Activated T-helper 9 cell treated with anti-CD3 and anti-CD28 coated beads, Interleukin-2, amount 50 U/mL, for 16 hours (primary cell): ENCODE data around the gene IGFL2.
"Not testable (repeated sequence)": the region's sequence is repeated elsewhere in the genome, so short reads cannot be mapped to it uniquely, and the experiment has no call there.

Experiments
- DNase-seq: peaks from one replicate; pipeline ENCODE4 v3.0.0-alpha.2; 2020; ENCODE audit warnings: low read depth

IGFL2 gene

DNA sequence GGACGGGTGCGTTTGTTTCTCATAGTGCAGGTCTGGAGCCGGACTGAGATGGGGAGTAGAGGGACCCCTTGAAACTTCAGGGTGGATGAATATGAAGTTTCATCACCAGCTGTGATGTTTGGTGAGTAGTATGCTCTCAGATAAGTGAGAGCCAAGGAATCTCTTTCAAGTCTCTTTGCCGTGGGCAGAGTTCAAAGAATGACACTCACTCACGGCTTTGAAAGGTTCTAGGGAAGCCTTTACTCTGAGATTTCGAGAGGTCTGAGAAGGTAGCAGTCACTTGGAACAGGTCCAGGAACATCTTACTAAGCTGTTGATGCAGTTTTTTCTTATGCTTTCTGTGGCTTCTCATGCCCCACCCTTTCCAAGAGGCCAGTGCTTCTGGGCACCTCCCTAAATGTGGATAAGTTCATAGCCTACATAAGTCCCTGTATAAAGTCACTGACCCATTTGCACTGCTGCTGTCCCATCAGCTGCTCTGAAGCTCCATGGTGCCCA, at the start of gene IGFL2:
Gene IGFL2, plus strand, starts transcription at position 448 of the 498 bp plus-strand sequence. Its CDS starts 41 bp downstream, at position 489.
- DNase-seq = no peak

DNA sequence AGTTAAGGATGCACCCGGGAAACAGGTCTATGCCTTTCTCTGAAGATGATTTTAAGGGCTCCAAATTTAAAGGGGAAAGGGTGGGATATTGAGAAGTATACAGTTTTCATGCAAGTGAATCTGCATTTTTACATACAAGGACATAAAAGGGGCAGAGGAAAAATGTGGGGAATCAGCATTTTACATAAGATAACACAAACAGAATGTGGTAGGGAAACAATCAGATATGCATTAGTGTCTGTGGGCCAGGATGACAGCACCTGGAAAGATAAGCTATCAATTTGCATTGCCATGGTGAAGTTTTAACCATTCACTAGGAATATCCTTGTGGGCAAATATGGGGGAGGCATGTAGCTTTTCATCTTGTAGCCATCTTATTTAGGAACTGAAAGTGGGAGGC, 47.7 kb upstream of the IGFL2 start:
- DNase-seq = no peak

DNA sequence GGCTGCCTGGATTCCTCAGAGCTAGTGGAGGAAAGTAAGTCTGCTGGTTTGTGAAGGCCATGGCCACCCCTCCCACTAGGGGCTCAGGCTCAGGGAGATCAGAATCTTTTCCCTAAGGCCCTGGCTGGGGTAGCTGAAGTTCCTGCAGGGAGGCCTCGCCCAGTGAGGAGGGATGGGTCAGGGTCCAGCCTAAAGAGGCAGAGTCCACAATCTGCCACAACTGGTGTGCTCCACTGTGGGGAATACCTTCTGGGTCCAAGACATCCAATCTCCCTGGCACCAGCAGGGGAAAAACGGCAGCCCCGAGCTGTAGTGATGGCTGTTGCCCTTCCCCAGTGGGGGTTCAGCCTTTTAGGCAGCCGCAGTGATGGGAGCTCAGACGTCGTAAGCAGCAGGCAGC, 46.7 kb upstream of the IGFL2 start:
- DNase-seq = no peak

DNA sequence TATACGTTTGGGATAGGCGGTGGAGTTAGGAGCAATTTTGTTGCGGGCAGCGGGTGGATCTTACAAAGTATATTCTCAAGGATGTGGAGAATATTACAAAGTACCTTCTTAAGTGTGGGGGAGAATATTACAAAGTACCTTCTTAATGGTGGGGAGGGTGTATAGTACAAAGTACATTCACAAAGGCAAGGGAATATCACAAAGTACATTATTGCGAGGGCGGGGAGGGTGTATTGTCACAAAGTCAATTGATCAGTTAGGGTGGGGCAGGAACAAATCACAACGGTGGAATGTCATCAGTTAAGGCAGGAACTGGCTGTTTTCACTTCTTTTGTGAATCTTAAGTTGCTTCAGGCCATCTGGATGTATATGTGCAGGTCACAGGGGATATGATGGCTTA, 45.7 kb upstream of the IGFL2 start:
- DNase-seq = not testable (repeated sequence)

GRCh38 chr19:46107371-46107770, 40.7 kb upstream of the IGFL2 start:
- DNase-seq = no peak

DNA sequence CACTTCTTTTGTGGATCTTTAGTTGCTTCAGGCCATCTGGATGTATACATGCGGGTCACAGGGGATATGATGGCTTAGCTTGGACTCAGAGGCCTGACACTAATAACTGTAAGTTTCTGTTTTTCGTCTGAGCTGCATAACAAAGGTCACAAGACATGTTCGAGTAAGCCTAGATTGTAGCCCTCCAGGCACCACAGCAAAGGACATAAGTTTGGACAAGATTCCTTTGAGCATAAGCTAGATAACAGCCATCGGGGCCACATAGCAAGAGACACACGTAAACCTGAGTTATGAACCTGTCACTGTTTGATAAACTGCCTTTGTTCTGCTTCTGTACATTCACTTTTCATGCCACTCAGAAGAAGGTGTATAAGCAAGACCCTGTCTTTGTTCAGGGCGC, 38.2 kb upstream of the IGFL2 start:
- DNase-seq = no peak

- no peak for DNase-seq
Observed at GRCh38 chr19:46111376-46111775, 36.7 kb upstream of the IGFL2 start.

DNA sequence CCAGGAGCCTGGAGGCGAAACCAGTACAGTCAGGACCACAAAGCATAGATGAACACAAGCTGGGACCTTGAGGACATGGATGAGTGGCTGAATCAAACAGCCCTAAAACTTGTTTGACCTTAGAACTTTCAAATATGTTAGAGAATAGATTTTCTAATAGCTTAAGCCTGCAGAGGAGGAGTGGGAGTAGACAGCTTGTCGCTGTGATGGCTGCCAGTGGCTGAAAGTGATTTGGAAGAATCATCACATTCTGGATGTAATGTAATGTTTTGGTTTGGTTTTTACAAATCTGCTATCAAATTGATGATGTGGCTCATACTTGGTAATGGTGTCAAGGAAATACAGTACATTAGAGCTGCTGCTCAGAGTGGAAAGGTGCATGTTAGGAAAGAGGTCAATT, 35.5 kb upstream of the IGFL2 start:
- DNase-seq = no peak

- DNase-seq = no peak
Observed at GRCh38 chr19:46113726-46114125, 34.3 kb upstream of the IGFL2 start.

DNA sequence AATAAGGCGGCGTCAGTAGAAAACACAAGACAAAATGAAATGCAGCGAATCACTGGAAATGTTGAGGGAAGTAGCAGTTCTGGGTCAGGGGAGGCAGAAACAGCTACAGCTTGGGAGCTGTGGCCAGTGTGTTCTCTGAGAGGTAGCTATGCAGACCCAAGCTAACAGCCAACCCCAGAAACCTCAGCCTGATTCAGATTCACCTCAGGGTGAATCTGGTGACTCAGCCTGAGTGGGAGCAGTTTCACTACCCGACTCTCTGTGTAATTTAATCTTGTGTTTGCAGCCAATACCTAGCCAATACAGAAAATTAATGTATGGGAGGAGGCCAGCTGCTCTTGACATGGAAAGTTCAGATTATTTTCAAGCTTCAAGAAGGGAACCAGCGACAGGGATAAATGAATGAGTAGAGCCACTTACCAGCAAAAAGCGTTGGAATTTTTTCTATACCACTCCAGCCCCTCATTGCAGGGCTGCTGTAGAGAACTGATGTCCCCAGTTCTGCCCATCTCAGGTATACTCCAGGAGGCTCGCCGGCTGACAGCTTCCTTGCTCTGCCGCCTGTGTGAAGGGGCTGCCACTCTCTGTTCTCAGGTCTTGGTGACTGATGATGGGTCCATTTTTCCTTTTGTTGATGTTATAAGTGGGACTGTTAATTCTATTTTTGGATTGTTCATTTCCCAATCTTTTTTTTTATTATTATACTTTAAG, 32.5 kb upstream of the IGFL2 start:
- DNase-seq = no peak

- no peak for DNase-seq
Observed at GRCh38 chr19:46116121-46116520, 31.9 kb upstream of the IGFL2 start.

- DNase-seq = no peak
Observed at GRCh38 chr19:46118136-46118535, 29.9 kb upstream of the IGFL2 start.

DNA sequence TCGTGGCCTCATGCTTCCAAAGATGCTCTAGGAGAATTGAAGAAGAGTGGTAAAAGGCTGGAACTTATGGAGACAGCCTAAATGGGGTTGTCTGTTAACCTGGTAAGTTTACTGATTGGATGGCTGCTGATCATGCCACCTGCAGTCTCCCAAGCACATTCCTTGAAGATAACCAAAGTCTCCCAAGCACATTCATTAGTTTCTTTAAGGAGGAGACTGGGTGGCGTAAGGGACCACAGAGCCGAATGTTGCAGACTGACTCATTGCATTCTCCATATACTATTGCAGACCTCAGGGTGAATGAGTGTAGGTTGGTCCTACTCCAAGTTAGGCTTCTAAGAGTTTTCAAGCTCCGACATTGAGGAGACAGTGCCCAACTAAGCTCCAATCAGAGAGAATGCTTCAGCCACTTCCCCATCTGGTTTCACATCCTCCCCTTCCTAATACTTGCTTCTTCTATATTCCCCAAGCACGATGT, 23.4 kb upstream of the IGFL2 start, which contains the start of gene IGFL3:
Gene IGFL3, minus strand, starts transcription at position 51 of the 478 bp plus-strand sequence. Its CDS starts 39 bp downstream, at position 12.
- DNase-seq = no peak

GRCh38 chr19:46125447-46125846, 22.6 kb upstream of the IGFL2 start:
- DNase-seq = no peak

- DNase-seq = no peak
Observed at GRCh38 chr19:46126086-46126580, 21.9 kb upstream of the IGFL2 start.

GRCh38 chr19:46131485-46132143, 16.4 kb upstream of the IGFL2 start:
- DNase-seq = no peak

GRCh38 chr19:46132508-46133100, 15.4 kb upstream of the IGFL2 start:
- DNase-seq = no peak

DNA sequence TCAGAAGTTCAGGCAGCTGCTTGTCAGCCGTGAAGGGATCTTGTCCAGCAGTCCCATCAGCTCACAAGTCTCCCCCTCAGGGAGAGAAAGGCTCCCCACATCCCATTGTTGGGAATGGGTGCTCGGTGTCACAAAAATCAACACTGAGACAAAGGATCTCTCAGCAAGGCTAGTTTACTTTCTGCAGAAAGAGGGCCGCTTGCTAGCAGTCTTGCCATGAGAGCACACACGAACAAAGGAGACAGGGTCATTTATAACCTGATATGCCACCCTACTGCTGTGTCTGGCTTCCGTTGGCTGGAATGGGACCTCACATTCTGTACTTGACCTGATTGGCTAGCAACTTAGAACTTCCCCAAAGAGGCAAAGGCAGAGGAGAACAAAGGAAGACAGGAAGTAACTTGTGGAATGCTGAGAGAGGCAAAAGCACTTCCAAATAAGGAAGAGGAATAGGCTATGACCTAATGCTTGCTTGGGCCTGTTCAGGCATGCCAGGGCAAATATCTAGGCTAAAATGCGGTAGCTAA, 14.9 kb upstream of the IGFL2 start:
- DNase-seq = no peak

GRCh38 chr19:46133777-46134241, 14.2 kb upstream of the IGFL2 start:
- no peak for DNase-seq

GRCh38 chr19:46134527-46134926, 13.5 kb upstream of the IGFL2 start:
- DNase-seq = no peak

DNA sequence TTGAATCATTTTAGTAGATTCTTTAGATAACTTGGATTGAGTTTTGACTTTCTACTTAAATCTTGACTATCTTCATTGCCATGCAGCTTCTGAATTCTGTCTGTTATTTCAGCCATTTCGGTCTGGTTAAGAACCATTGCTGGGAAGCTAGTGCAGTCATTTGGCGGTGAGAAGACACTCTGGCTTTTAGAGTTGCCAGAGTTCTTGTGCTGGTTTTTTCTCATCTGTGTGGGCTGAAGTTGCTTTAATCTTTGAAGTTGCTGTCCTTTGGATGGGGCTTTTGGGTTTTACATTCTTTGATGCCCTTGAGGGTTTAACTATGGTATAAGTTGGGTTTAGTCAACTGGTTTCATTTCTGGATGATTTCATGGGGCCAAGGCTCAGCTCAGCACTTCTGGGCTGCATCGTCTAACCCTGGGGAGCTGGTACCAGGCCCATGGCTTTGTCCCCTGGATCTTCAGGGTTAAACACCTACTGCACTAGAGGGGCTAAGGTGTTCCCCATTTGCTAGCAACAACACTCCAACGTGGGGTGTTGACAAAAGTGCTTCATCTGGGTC, 10.0 kb upstream of the IGFL2 start:
- no peak for DNase-seq

- no peak for DNase-seq
Observed at GRCh38 chr19:46141421-46141820, 6.6 kb upstream of the IGFL2 start.
